Spleen (tissue), 11 donors: ENCODE measurements around the gene MRPL16. TPM values are rescaled to one million over a fixed set of nuclear protein-coding genes. Genes with fewer than 3 reads are reported as not detected.
"Not testable (repeated sequence)": the region's sequence is repeated elsewhere in the genome, so short reads cannot be mapped to it uniquely, and the experiment has no call there.

Experiments
- DNase-seq: peaks from one replicate; pipeline ENCODE4 v3.0.0-alpha.2; 2020
- H3K27ac ChIP-seq, 8 donors: fragments of 200-600 bp; sonication (generic) in 7 of 8; 1 replicate in 4 of 8; 2 replicates in 4 of 8; pipeline versions ENCODE4 v1.5.0 to v1.8.0; 2016 to 2021; ENCODE audit warnings: inconsistent platforms in 4 of 8, mild to moderate bottlenecking in 4 of 8, moderate library complexity in 1 of 8
- H3K27me3 ChIP-seq, 7 donors: fragments of 200-600 bp; sonication (generic) in 6 of 7; replicated peaks in 1 of 7; 1 replicate in 4 of 7; 2 replicates in 3 of 7; pipeline versions ENCODE4 v1.5.0 to v1.8.0; 2016 to 2021; ENCODE audit warnings: inconsistent platforms in 3 of 7, mild to moderate bottlenecking in 1 of 7
- H3K36me3 ChIP-seq, 6 donors: fragments of 200-600 bp; sonication (generic) in 5 of 6; 1 replicate in 4 of 6; 2 replicates in 2 of 6; pipeline versions ENCODE4 v1.5.0 to v1.8.0; 2016 to 2021; ENCODE audit warnings: inconsistent platforms in 2 of 6
- H3K4me1 ChIP-seq, 6 donors: fragments of 200-600 bp; sonication (generic) in 5 of 6; 1 replicate in 3 of 6; 2 replicates in 3 of 6; pipeline versions ENCODE4 v1.5.0 to v1.8.0; 2016 to 2021; ENCODE audit warnings: inconsistent platforms in 3 of 6
- H3K4me3 ChIP-seq, 8 donors: fragments of 200-600 bp; sonication (generic) in 7 of 8; 1 replicate in 4 of 8; 2 replicates in 4 of 8; pipeline versions ENCODE4 v1.5.0 to v1.8.0; 2016 to 2021; ENCODE audit warnings: inconsistent platforms in 4 of 8, mild to moderate bottlenecking in 4 of 8, moderate library complexity in 2 of 8
- H3K9me3 ChIP-seq, 8 donors: fragments of 200-600 bp; sonication (generic) in 7 of 8; 1 replicate in 4 of 8; 2 replicates in 4 of 8; pipeline versions ENCODE4 v1.5.0 to v1.8.0; 2016 to 2021; ENCODE audit warnings: inconsistent platforms in 4 of 8
- POLR2A ChIP-seq, 3 donors: fragments of 450-650 bp; IDR thresholded peaks; one replicate each; pipeline ENCODE4 v1.5.1; 2017; ENCODE audit warnings: antibody characterized with exemption in 3 of 3, mild to moderate bottlenecking in 1 of 3
- POLR2AphosphoS5 ChIP-seq, 3 donors: sonication (generic); formaldehyde crosslinking; IDR thresholded peaks; one replicate each; pipeline ENCODE4 v1.5.1; 2017; ENCODE audit warnings: antibody characterized with exemption in 3 of 3
- WGBS, 5 donors: extraction: QIAGEN DNeasy Blood & Tissue Kit in 3 of 5; methylation state at CpG; one replicate each; pipeline versions ENCODE4 v1.1.5 to v1.1.7; 2013 to 2018; 5-methylcytosine and 5-hydroxymethylcytosine counted together
- intact Hi-C: fragments of 100-400 bp; cut with DNase I; formaldehyde crosslinking; loops from one replicate; pipeline ENCODE4 v1.15.0; 2023; ENCODE audit warnings: low total_unique reads
- polyA plus RNA-seq, 3 donors: library from polyadenylated mRNA; stranded (reverse); fragments of 200-250 nt; gene quantifications; one replicate each; pipeline ENCODE4 v1.2.1, GENCODE V29; 2013
- total RNA-seq, 7 donors: library from RNA; depleted of rRNA in 3 of 7; stranded (reverse); fragments of >200 nt in 3 of 7; fragmentation: NEBNext Ultra II Directional in 4 of 7; extraction: Animal tissue kit (Norgen Biotek cat#: 25700) in 4 of 7; gene quantifications; one replicate each; pipeline versions ENCODE4 v1.1.0 to v1.2.1, GENCODE V29; 2016 to 2021
- TF ChIP-seq, protein P1 (sequence below), 11 experiments: fragments of 200-600 bp in 7 of 11; fragments of 450-650 bp in 4 of 11; sonication (generic) in 4 of 11; IDR thresholded peaks in 8 of 11; conservative IDR thresholded peaks in 3 of 11; 1 replicate in 7 of 11; 2 replicates in 4 of 11; pipeline versions ENCODE4 v1.4.0 to v1.8.0; 2016 to 2021; ENCODE audit warnings: antibody characterized with exemption in 11 of 11, inconsistent platforms in 4 of 11, mild to moderate bottlenecking in 1 of 11
- donor health status: healthy with polysubstance abuse.
- donor health status: DM: no; HTN: no; CAD: no; lungs with moderate emphysema.
- donor health status: DM: no; HTN: no; CAD: no.
- donor health status: Bipolar disorder and iron deficiency.
- donor health status: healthy.
- donor health status: DM: no; HTN: no; CAD: no.
- donor health status: DM: yes; HTN: yes; CAD: no.

MRPL16 gene
- total and polyA plus RNA-seq, 10 donors, result 35.6 to 78.9 (median 52.2) TPM

- H3K9me3 ChIP-seq, result no peaks in the 10 kb centered on the region
- no peak overlapping the region for H3K27ac ChIP-seq
- intact Hi-C loops, result no loop called here
- H3K27me3 ChIP-seq, result no peaks in the 10 kb centered on the region
- peaks cover 0 to 19% (median 3%) of the 10 kb centered on the region in 6 donors for H3K4me1 ChIP-seq
- H3K36me3 ChIP-seq, result no peaks in the 10 kb centered on the region
- DNase-seq, result no peak
- no peak overlapping the region for H3K4me3 ChIP-seq
- 19 to 42% (median 30%) methylated on average over 4 of the region's 4 CpGs for WGBS, 5 donors
- TF ChIP-seq POLR2AphosphoS5 (IDR thresholded peaks at IDR 0.05) (no peak), POLR2A (IDR thresholded peaks at IDR 0.05) (no peak)
- TF ChIP-seq, protein P1, sequence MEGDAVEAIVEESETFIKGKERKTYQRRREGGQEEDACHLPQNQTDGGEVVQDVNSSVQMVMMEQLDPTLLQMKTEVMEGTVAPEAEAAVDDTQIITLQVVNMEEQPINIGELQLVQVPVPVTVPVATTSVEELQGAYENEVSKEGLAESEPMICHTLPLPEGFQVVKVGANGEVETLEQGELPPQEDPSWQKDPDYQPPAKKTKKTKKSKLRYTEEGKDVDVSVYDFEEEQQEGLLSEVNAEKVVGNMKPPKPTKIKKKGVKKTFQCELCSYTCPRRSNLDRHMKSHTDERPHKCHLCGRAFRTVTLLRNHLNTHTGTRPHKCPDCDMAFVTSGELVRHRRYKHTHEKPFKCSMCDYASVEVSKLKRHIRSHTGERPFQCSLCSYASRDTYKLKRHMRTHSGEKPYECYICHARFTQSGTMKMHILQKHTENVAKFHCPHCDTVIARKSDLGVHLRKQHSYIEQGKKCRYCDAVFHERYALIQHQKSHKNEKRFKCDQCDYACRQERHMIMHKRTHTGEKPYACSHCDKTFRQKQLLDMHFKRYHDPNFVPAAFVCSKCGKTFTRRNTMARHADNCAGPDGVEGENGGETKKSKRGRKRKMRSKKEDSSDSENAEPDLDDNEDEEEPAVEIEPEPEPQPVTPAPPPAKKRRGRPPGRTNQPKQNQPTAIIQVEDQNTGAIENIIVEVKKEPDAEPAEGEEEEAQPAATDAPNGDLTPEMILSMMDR (IDR thresholded peaks at IDR 0.05 in 8 of 11, conservative IDR thresholded peaks at IDR 0.05 in 3 of 11), result no peak
Measured at GRCh38 chr11:59818572-59818971, 8.0 kb upstream of the MRPL16 start.

- H3K9me3 ChIP-seq, DNase-seq, H3K27me3 ChIP-seq, H3K4me3 ChIP-seq, H3K36me3 ChIP-seq, H3K27ac ChIP-seq, intact Hi-C loops: not testable (repeated sequence)
- peaks cover 0 to 14% (median 0%) of the 10 kb centered on the region in 6 donors for H3K4me1 ChIP-seq
- 57 to 76% (median 65%) methylated on average over 1 of the region's 1 CpG for WGBS, 5 donors
Measured at GRCh38 chr11:59816434-59816833, 5.9 kb upstream of the MRPL16 start.

GRCh38 chr11:59815754-59816153, 5.2 kb upstream of the MRPL16 start:
- peaks cover 0 to 20% (median 4%) of the 10 kb centered on the region in 6 donors for H3K4me1 ChIP-seq

DNA sequence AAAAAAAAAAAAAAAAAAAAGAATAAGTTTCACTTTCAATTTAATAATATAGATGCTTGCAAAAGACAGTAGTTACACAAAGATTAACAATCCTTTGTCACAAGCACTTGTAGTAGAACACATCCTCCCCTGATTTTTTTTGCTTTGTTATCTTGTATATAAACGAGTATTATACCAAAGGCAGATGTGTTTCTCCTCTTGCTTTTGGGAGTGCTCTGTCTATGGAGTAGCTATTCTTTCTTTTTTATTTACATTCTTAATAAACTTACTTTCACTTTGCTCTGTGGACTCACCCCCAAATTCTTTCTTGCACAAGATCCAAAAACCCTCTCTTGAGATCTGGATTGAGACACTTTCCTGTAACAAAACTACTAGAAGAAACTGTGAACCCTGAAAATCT, 3.4 kb upstream of the MRPL16 start:
- Histone ChIP-seq H3K9me3 (no peaks in the 10 kb centered on the region), H3K27ac (peak overlapping the region in 2 of 8 donors; percentile 5 to 65), H3K27me3 (no peaks in the 10 kb centered on the region), H3K4me1 (peaks cover 0 to 34% (median 14%) of the 10 kb centered on the region in 6 donors), H3K36me3 (peaks cover 0 to 4% (median 0%) of the 10 kb centered on the region in 6 donors), H3K4me3 (peak overlapping the region in 2 of 8 donors; percentile 11 to 27)
- DNase-seq, result no peak
- TF ChIP-seq, protein P1 (IDR thresholded peaks at IDR 0.05 in 8 of 11, conservative IDR thresholded peaks at IDR 0.05 in 3 of 11), result no peak
- TF ChIP-seq POLR2A (IDR thresholded peaks at IDR 0.05), result no peak
- no peak for TF ChIP-seq POLR2AphosphoS5 (IDR thresholded peaks at IDR 0.05)
- 26 to 45% (median 28%) methylated on average over 1 of the region's 1 CpG for WGBS, 5 donors
- intact Hi-C loops, result no loop called here

More at GRCh38 chr11:59815754-59816153, 5.2 kb upstream of the MRPL16 start:
- no peak overlapping the region for H3K27ac ChIP-seq
- TF ChIP-seq POLR2A (IDR thresholded peaks at IDR 0.05), result no peak
- intact Hi-C loops, result no loop called here
- no peaks in the 10 kb centered on the region for H3K36me3 ChIP-seq
- H3K27me3 ChIP-seq, result no peaks in the 10 kb centered on the region
- 89 to 98% (median 97%) methylated on average over 1 of the region's 1 CpG for WGBS, 5 donors
- DNase-seq, result no peak
- no peaks in the 10 kb centered on the region for H3K9me3 ChIP-seq
- no peak overlapping the region for H3K4me3 ChIP-seq

- Histone ChIP-seq H3K36me3 (peaks cover 0 to 10% (median 2%) of the 10 kb centered on the region in 6 donors), H3K27ac (peak overlapping the region in 1 of 8 donors; percentile 65), H3K9me3 (no peaks in the 10 kb centered on the region), H3K27me3 (no peaks in the 10 kb centered on the region), H3K4me3 (peak overlapping the region in 1 of 8 donors; percentile 27), H3K4me1 (peaks cover 0 to 40% (median 17%) of the 10 kb centered on the region in 6 donors)
- 74 to 100% (median 88%) methylated on average over 1 of the region's 1 CpG for WGBS, 5 donors
- intact Hi-C loops, result no loop called here
- TF ChIP-seq POLR2AphosphoS5 (IDR thresholded peaks at IDR 0.05) (no peak), POLR2A (IDR thresholded peaks at IDR 0.05) (no peak)
- TF ChIP-seq, protein P1 (IDR thresholded peaks at IDR 0.05 in 8 of 11, conservative IDR thresholded peaks at IDR 0.05 in 3 of 11), result no peak
- no peak for DNase-seq
Measured at GRCh38 chr11:59813364-59813763, 2.8 kb upstream of the MRPL16 start.
